ENCODE measurements around the gene VPS37C.

GRCh38 chr11:61120706-61121191, 40.5 kb downstream of the VPS37C start:
- TF ChIP-seq CTCF (IDR thresholded peaks at IDR 0.05 in 8 of 11, conservative IDR thresholded peaks at IDR 0.05 in 3 of 11) (no peak), POLR2AphosphoS5 (IDR thresholded peaks at IDR 0.05) (no peak)
